Adrenal gland (tissue), 5 donors: Measurements from ENCODE around the gene TBXA2R.

Experiments
- POLR2A ChIP-seq, 2 donors: fragments of 450-650 bp; IDR thresholded peaks; one replicate each; pipeline ENCODE4 v1.6.1; 2017; ENCODE audit warnings: antibody characterized with exemption in 2 of 2, mild to moderate bottlenecking in 2 of 2, moderate library complexity in 1 of 2
- TF ChIP-seq, protein P1 (sequence below), 6 experiments: fragments of 450-650 bp in 4 of 6; fragments of 200-600 bp in 2 of 6; sonication (generic) in 1 of 6; IDR thresholded peaks; 1 replicate in 5 of 6; 2 replicates in 1 of 6; pipeline versions ENCODE4 v1.5.1 to v1.8.0; 2016 to 2021; ENCODE audit warnings: antibody characterized with exemption in 6 of 6, mild to moderate bottlenecking in 2 of 6, moderate library complexity in 1 of 6
- donor health status: DM: no; HTN: no; CAD: no.

DNA sequence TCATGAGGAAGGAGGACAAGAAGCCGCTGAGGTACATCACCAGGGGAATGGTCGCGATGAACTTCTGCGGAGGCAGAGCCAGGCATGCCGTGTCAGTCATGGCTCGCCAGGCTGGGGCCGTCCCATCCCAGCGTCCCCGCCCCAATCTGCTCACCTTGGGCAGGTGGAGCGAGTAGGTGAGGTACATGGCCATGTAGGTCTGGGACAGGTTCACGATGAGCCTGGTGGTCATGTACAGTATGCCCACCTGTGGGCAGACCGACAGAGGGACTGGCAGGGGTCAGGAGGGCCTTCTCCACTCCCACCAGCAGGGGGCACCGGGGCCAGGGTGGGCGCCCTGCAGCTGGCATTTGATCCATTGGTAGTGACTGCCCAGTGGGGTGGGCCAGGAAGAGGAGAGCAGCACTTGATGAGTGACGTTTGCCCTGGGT is 59.4 kb downstream of the TBXA2R start:
- TF ChIP-seq POLR2A (IDR thresholded peaks at IDR 0.05) = no peak
- TF ChIP-seq, protein P1, sequence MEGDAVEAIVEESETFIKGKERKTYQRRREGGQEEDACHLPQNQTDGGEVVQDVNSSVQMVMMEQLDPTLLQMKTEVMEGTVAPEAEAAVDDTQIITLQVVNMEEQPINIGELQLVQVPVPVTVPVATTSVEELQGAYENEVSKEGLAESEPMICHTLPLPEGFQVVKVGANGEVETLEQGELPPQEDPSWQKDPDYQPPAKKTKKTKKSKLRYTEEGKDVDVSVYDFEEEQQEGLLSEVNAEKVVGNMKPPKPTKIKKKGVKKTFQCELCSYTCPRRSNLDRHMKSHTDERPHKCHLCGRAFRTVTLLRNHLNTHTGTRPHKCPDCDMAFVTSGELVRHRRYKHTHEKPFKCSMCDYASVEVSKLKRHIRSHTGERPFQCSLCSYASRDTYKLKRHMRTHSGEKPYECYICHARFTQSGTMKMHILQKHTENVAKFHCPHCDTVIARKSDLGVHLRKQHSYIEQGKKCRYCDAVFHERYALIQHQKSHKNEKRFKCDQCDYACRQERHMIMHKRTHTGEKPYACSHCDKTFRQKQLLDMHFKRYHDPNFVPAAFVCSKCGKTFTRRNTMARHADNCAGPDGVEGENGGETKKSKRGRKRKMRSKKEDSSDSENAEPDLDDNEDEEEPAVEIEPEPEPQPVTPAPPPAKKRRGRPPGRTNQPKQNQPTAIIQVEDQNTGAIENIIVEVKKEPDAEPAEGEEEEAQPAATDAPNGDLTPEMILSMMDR (IDR thresholded peaks at IDR 0.05) = peak in 5 of 6 experiments; percentile 17 to 45 (median 31)
